ENCODE data around the gene DLGAP4.
"Not testable (repeated sequence)": the region's sequence is repeated elsewhere in the genome, so short reads cannot be mapped to it uniquely, and the experiment has no call there.

DNA sequence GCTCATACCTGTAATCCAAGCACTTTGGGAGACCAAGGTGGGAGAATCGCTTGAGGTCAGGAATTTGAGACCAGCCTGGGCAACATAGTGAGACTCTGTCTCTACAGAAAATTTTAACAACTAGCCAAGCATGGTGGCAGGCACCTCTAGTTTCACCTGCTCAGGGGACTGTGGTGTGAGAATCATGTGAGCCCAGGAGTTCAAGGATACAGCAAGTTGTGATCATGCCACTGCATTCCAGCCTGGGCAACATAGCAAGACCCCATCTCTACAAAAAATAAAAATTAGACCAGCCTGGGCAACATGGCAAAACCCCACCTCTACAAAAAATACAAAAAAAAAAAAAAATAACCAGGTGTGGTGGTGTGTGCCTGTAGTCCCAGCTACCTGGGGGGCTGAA is 73.8 kb downstream of the DLGAP4 start:
- TF ChIP-seq, protein P1, sequence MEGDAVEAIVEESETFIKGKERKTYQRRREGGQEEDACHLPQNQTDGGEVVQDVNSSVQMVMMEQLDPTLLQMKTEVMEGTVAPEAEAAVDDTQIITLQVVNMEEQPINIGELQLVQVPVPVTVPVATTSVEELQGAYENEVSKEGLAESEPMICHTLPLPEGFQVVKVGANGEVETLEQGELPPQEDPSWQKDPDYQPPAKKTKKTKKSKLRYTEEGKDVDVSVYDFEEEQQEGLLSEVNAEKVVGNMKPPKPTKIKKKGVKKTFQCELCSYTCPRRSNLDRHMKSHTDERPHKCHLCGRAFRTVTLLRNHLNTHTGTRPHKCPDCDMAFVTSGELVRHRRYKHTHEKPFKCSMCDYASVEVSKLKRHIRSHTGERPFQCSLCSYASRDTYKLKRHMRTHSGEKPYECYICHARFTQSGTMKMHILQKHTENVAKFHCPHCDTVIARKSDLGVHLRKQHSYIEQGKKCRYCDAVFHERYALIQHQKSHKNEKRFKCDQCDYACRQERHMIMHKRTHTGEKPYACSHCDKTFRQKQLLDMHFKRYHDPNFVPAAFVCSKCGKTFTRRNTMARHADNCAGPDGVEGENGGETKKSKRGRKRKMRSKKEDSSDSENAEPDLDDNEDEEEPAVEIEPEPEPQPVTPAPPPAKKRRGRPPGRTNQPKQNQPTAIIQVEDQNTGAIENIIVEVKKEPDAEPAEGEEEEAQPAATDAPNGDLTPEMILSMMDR (IDR thresholded peaks at IDR 0.05): not testable (repeated sequence)
- not testable (repeated sequence) for TF ChIP-seq POLR2A (IDR thresholded peaks at IDR 0.05)
